Panc1 (cell line): ENCODE measurements around the gene POLD1.
"Not testable (repeated sequence)": the region's sequence is repeated elsewhere in the genome, so short reads cannot be mapped to it uniquely, and the experiment has no call there.

Experiments used
- POLR2AphosphoS5 ChIP-seq: IDR thresholded peaks from 2 replicates; pipeline ENCODE4 v1.6.1; 2012; ENCODE audit warnings: mild to moderate bottlenecking, low read depth, low read length, moderate library complexity
- TCF7L2 ChIP-seq: IDR thresholded peaks from 2 replicates; pipeline ENCODE4 v1.6.1; 2011; ENCODE audit warnings: mild to moderate bottlenecking, low read depth, low read length, inconsistent platforms
- TF ChIP-seq, protein P1 (sequence below): fragments of 450-650 bp; IDR thresholded peaks from 2 replicates; pipeline ENCODE4 v1.5.1; 2017; ENCODE audit warnings: mild to moderate bottlenecking
- TF ChIP-seq, protein P2 (sequence below), 2 experiments: IDR thresholded peaks; 2 replicates each; pipeline ENCODE4 v1.6.1; 2011 to 2012; ENCODE audit warnings: low read depth in 2 of 2, control low read depth in 1 of 2, low read length in 1 of 2, mild to moderate bottlenecking in 1 of 2, moderate library complexity in 1 of 2; ENCODE audit not compliant: insufficient read depth in 1 of 2

GRCh38 chr19:50347089-50347581, 37.0 kb upstream of the POLD1 start:
- TF ChIP-seq POLR2AphosphoS5, TCF7L2: not testable (repeated sequence)
- TF ChIP-seq, protein P1, sequence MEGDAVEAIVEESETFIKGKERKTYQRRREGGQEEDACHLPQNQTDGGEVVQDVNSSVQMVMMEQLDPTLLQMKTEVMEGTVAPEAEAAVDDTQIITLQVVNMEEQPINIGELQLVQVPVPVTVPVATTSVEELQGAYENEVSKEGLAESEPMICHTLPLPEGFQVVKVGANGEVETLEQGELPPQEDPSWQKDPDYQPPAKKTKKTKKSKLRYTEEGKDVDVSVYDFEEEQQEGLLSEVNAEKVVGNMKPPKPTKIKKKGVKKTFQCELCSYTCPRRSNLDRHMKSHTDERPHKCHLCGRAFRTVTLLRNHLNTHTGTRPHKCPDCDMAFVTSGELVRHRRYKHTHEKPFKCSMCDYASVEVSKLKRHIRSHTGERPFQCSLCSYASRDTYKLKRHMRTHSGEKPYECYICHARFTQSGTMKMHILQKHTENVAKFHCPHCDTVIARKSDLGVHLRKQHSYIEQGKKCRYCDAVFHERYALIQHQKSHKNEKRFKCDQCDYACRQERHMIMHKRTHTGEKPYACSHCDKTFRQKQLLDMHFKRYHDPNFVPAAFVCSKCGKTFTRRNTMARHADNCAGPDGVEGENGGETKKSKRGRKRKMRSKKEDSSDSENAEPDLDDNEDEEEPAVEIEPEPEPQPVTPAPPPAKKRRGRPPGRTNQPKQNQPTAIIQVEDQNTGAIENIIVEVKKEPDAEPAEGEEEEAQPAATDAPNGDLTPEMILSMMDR = not testable (repeated sequence)
- TF ChIP-seq, protein P2, sequence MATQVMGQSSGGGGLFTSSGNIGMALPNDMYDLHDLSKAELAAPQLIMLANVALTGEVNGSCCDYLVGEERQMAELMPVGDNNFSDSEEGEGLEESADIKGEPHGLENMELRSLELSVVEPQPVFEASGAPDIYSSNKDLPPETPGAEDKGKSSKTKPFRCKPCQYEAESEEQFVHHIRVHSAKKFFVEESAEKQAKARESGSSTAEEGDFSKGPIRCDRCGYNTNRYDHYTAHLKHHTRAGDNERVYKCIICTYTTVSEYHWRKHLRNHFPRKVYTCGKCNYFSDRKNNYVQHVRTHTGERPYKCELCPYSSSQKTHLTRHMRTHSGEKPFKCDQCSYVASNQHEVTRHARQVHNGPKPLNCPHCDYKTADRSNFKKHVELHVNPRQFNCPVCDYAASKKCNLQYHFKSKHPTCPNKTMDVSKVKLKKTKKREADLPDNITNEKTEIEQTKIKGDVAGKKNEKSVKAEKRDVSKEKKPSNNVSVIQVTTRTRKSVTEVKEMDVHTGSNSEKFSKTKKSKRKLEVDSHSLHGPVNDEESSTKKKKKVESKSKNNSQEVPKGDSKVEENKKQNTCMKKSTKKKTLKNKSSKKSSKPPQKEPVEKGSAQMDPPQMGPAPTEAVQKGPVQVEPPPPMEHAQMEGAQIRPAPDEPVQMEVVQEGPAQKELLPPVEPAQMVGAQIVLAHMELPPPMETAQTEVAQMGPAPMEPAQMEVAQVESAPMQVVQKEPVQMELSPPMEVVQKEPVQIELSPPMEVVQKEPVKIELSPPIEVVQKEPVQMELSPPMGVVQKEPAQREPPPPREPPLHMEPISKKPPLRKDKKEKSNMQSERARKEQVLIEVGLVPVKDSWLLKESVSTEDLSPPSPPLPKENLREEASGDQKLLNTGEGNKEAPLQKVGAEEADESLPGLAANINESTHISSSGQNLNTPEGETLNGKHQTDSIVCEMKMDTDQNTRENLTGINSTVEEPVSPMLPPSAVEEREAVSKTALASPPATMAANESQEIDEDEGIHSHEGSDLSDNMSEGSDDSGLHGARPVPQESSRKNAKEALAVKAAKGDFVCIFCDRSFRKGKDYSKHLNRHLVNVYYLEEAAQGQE (IDR thresholded peaks at IDR 0.05; ENCODE audit: insufficient read depth in 1 of 2, low read depth in 2 of 2, low read length in 1 of 2) = not testable (repeated sequence)
